PC-9 (cell line): Measurements from ENCODE around the gene SDK1. TPM values are rescaled to one million over a fixed set of nuclear protein-coding genes. Genes with fewer than 3 reads are reported as not detected.
"Not testable (repeated sequence)": the region's sequence is repeated elsewhere in the genome, so short reads cannot be mapped to it uniquely, and the experiment has no call there.

Experiments
- BruUV-seq: library from RNA; stranded (reverse); fragments of 400-500 nt; replicated peaks from 2 replicates; lab custom pipeline; 2021; lab: Mats Ljungman, UMichigan
- CTCF ChIA-PET: fragments of 300-600 bp; sonication (Branson Sonifier 250); formaldehyde crosslinking; loops from one replicate; lab custom pipeline; 2022; ENCODE audit warnings: antibody characterized with exemption; lab: Charles Lee
- POLR2A ChIA-PET: fragments of 300-600 bp; sonication (Branson Sonifier 250); formaldehyde crosslinking; loops from one replicate; lab custom pipeline; 2022; ENCODE audit warnings: antibody characterized with exemption; ENCODE audit not compliant: unreplicated experiment; lab: Charles Lee
- DNase-seq, 2 experiments: peaks; one replicate each; pipeline versions ENCODE4 v3.0.0 to v3.0.0-alpha.2; 2015 to 2022; ENCODE audit warnings: mixed read lengths in 1 of 2
- H2AFZ ChIP-seq: fragments of 200-600 bp; sonication (generic); 2 replicates; pipeline ENCODE4 v1.8.1; 2017; ENCODE audit warnings: antibody characterized with exemption
- H3F3A ChIP-seq: fragments of 200-600 bp; sonication (generic); 2 replicates; pipeline ENCODE4 v1.8.1; 2017; ENCODE audit warnings: antibody characterized with exemption, mild to moderate bottlenecking, low read depth; ENCODE audit not compliant: insufficient read depth
- H3K27ac ChIP-seq: fragments of 200-600 bp; sonication (generic); 2 replicates; pipeline ENCODE4 v1.6.1; 2016; ENCODE audit warnings: mixed run types
- H3K27me3 ChIP-seq: fragments of 200-600 bp; sonication (generic); 2 replicates; pipeline ENCODE4 v1.6.1; 2016; ENCODE audit warnings: low read depth, mixed run types; ENCODE audit not compliant: insufficient read depth
- H3K36me3 ChIP-seq: fragments of 200-600 bp; sonication (generic); 2 replicates; pipeline ENCODE4 v1.6.1; 2016; ENCODE audit warnings: low read depth, mixed run types
- H3K4me1 ChIP-seq: fragments of 200-600 bp; sonication (generic); replicated peaks from 2 replicates; pipeline ENCODE4 v1.6.1; 2016; ENCODE audit warnings: mixed run types; ENCODE audit not compliant: insufficient read depth
- H3K4me2 ChIP-seq: fragments of 200-600 bp; sonication (generic); 2 replicates; pipeline ENCODE4 v1.6.1; 2017; ENCODE audit warnings: mixed run types
- H3K4me3 ChIP-seq: fragments of 200-600 bp; sonication (generic); 2 replicates; pipeline ENCODE4 v1.6.1; 2016; ENCODE audit warnings: mixed run types
- H3K79me2 ChIP-seq: fragments of 200-600 bp; sonication (generic); 2 replicates; pipeline ENCODE4 v1.6.1; 2017; ENCODE audit warnings: low read depth, mixed run types
- H3K9me2 ChIP-seq: fragments of 200-600 bp; sonication (generic); 2 replicates; pipeline ENCODE4 v1.8.1; 2017; ENCODE audit warnings: mild to moderate bottlenecking; ENCODE audit not compliant: insufficient read depth
- H3K9me3 ChIP-seq: fragments of 200-600 bp; sonication (generic); 2 replicates; pipeline ENCODE4 v1.8.1; 2016; ENCODE audit warnings: low read depth; ENCODE audit not compliant: insufficient read depth
- H4K20me1 ChIP-seq: fragments of 200-600 bp; sonication (generic); 2 replicates; pipeline ENCODE4 v1.8.1; 2017; ENCODE audit not compliant: insufficient read depth
- EZH2 ChIP-seq: fragments of 200-600 bp; sonication (generic); IDR thresholded peaks from 2 replicates; pipeline ENCODE4 v1.8.0; 2017; ENCODE audit warnings: antibody characterized with exemption, low read depth
- intact Hi-C: fragments of 100-400 bp; cut with micrococcal nuclease; formaldehyde crosslinking; loops from one replicate; pipeline ENCODE4 v1.10.0; 2022; ENCODE audit not compliant: unreplicated experiment
- total RNA-seq: library from RNA; stranded (reverse); gene quantifications from 2 replicates; pipeline ENCODE4 v1.2.3, GENCODE V29; 2021
- TF ChIP-seq, protein P1 (sequence below): fragments of 200-600 bp; sonication (generic); conservative IDR thresholded peaks from 2 replicates; pipeline ENCODE4 v1.6.1; 2017; ENCODE audit warnings: mixed run types, antibody characterized with exemption, mild to moderate bottlenecking, moderate library complexity

The SDK1 gene
- total RNA-seq, 1 experiment from 2014 or later: not detected

DNA sequence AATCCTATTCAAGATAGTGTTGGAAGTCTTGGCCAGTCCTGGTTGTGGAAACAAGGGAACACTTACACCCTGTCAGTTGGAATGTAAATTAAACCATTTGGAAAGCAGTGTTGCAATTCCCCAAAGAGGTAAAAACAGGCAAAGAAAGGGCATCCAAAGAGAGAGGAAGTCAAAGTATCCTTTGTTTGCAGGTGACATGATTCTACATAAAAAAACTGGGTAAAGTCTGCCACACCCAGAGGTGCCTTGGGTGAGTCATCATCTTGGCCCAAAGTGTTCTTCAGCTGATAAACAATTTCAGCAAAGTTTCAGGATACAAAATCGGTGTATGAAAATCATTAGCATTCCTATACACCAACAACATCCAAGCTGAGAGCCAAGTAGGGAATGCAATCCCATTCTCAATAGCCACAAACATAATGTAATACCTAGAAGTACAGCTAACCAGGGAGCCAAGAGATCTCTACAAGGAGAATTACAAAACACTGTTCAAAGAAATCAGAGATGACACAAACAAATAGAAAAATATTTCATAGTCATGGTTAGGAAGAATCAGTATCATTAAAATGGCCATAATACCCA is 278.7 kb downstream of the SDK1 start:
- H3K4me3 ChIP-seq: no peak overlapping the region
- peaks cover 42% of the 10 kb centered on the region for H3K27me3 ChIP-seq
- ChIA-PET POLR2A (no interaction called here), CTCF (no interaction called here)
- no TSS peak for BruUV-seq
- no peaks in the 10 kb centered on the region for H3K79me2 ChIP-seq
- TF ChIP-seq, protein P1, sequence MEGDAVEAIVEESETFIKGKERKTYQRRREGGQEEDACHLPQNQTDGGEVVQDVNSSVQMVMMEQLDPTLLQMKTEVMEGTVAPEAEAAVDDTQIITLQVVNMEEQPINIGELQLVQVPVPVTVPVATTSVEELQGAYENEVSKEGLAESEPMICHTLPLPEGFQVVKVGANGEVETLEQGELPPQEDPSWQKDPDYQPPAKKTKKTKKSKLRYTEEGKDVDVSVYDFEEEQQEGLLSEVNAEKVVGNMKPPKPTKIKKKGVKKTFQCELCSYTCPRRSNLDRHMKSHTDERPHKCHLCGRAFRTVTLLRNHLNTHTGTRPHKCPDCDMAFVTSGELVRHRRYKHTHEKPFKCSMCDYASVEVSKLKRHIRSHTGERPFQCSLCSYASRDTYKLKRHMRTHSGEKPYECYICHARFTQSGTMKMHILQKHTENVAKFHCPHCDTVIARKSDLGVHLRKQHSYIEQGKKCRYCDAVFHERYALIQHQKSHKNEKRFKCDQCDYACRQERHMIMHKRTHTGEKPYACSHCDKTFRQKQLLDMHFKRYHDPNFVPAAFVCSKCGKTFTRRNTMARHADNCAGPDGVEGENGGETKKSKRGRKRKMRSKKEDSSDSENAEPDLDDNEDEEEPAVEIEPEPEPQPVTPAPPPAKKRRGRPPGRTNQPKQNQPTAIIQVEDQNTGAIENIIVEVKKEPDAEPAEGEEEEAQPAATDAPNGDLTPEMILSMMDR: no peak
- no peak for TF ChIP-seq EZH2
- H3F3A ChIP-seq: no peaks in the 10 kb centered on the region
- DNase-seq: peak in 1 of 2 experiments; percentile 51
- no peak overlapping the region for H3K4me2 ChIP-seq
- H3K36me3 ChIP-seq: no peaks in the 10 kb centered on the region
- no peak overlapping the region for H2AFZ ChIP-seq
- H4K20me1 ChIP-seq: peaks cover 6% of the 10 kb centered on the region; the same call in 1 of the 2 replicates
- H3K9me2 ChIP-seq: no peaks in the 10 kb centered on the region
- H3K4me1 ChIP-seq: no peaks in the 10 kb centered on the region
- intact Hi-C loops: no loop called here
- H3K27ac ChIP-seq: no peak overlapping the region
- peaks cover 7% of the 10 kb centered on the region; the same call in 1 of the 2 replicates for H3K9me3 ChIP-seq

DNA sequence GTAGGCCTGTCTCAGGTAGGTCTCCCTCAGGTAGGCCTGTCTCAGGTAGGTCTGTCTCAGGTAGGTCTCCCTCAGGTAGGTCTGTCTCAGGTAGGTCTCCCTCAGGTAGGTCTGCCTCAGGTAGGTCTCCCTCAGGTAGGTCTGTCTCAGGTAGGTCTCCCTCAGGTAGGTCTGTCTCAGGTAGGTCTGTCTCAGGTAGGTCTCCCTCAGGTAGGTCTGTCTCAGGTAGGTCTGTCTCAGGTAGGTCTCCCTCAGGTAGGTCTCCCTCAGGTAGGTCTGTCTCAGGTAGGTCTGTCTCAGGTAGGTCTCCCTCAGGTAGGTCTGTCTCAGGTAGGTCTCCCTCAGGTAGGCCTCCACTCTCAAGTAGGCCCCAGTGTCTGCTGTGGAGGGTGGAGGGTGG is 281.1 kb downstream of the SDK1 start:
- H3K4me2 ChIP-seq, H4K20me1 ChIP-seq, H3K79me2 ChIP-seq, H3K9me3 ChIP-seq, H3K36me3 ChIP-seq, H3K9me2 ChIP-seq, intact Hi-C loops, H3K27ac ChIP-seq, CTCF ChIA-PET, BruUV-seq, H3F3A ChIP-seq, POLR2A ChIA-PET, H3K4me3 ChIP-seq, H2AFZ ChIP-seq, H3K4me1 ChIP-seq, DNase-seq: not testable (repeated sequence)
- peaks cover 40% of the 10 kb centered on the region for H3K27me3 ChIP-seq

DNA sequence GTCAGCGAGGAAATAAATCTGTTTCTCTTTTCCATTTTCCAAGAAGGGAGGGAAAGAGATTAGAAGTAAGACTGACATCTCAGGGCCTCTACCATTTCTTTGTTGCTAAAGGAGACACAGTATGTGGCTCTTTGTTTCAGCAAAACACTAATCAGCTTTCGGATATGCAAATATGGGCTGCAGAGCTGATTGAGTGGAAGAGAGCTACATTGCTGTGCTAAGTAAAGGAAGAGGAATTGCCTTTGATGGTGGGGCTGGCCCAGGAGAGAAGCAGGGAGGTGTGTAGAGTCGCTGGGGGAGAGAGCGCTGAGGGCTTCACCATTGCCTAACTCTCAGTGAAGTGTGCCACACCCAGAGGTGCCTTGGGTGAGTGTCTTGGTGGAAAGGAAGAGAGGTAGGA is 284.8 kb downstream of the SDK1 start:
- BruUV-seq: no TSS peak
- Histone ChIP-seq H3K9me2 (no peaks in the 10 kb centered on the region), H3K79me2 (no peaks in the 10 kb centered on the region), H2AFZ (no peak overlapping the region), H3K9me3 (no peaks in the 10 kb centered on the region), H3K27ac (no peak overlapping the region), H3K36me3 (no peaks in the 10 kb centered on the region), H3K4me1 (no peaks in the 10 kb centered on the region), H3K4me2 (no peak overlapping the region), H3F3A (no peaks in the 10 kb centered on the region), H4K20me1 (no peaks in the 10 kb centered on the region), H3K27me3 (peaks cover 34% of the 10 kb centered on the region), H3K4me3 (no peak overlapping the region)
- ChIA-PET POLR2A (no interaction called here), CTCF (no interaction called here)
- TF ChIP-seq, protein P1: no peak
- TF ChIP-seq EZH2: no peak
- DNase-seq: no peak
- intact Hi-C loops: no loop called here

DNA sequence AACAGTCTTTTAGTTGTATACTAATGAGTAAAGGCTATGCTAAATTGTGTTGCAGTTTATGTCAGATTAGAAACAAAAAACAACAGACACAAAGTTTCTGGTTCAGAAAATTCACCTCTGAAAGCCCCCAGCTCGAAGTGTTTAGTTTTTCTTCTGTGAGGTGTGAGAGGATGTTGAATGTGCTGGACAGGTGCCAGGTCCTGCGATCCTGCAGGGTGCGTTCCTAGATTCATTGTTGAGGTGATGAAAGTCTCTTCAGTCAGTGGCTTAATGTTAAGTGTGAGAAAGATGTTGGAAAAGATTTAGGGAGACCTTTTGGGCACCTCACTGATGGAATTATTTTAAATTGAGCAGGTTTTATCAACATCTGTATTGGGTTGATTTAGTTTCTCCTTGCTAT is 287.3 kb downstream of the SDK1 start:
- Histone ChIP-seq H3K9me2 (no peaks in the 10 kb centered on the region), H3K27ac (no peak overlapping the region), H3F3A (no peaks in the 10 kb centered on the region), H4K20me1 (no peaks in the 10 kb centered on the region), H3K27me3 (peaks cover 53% of the 10 kb centered on the region), H3K36me3 (no peaks in the 10 kb centered on the region), H3K4me3 (no peak overlapping the region), H3K4me1 (no peaks in the 10 kb centered on the region), H2AFZ (no peak overlapping the region), H3K4me2 (no peak overlapping the region), H3K9me3 (no peaks in the 10 kb centered on the region), H3K79me2 (no peaks in the 10 kb centered on the region)
- CTCF ChIA-PET: no interaction called here
- no peak for DNase-seq
- POLR2A ChIA-PET: no interaction called here
- no TSS peak for BruUV-seq
- intact Hi-C loops: no loop called here
- TF ChIP-seq, protein P1: no peak
- TF ChIP-seq EZH2: no peak
